BLaER1 treated with 17β-estradiol and CSF1 and Interleukin-3, amounts not matched to agents 10 nM and 100 nM (cell line): ENCODE results near the gene ASIC1.

ENCODE experiments used
- H3K27ac ChIP-seq, 11 experiments: shearing (Covaris generic); formaldehyde crosslinking; 2 replicates each; pipeline ENCODE4 v1.8.1; 2022
- H3K27me3 ChIP-seq, 11 experiments: shearing (Covaris generic); formaldehyde crosslinking; 2 replicates each; pipeline ENCODE4 v1.8.1; 2022
- H3K36me3 ChIP-seq, 11 experiments: shearing (Covaris generic); formaldehyde crosslinking; 2 replicates each; pipeline ENCODE4 v1.8.1; 2022
- H3K4me1 ChIP-seq, 10 experiments: shearing (Covaris generic); formaldehyde crosslinking; 2 replicates each; pipeline ENCODE4 v1.8.1; 2022
- H3K4me2 ChIP-seq, 11 experiments: shearing (Covaris generic); formaldehyde crosslinking; 2 replicates each; pipeline ENCODE4 v1.8.1; 2022
- H3K4me3 ChIP-seq, 10 experiments: shearing (Covaris generic); formaldehyde crosslinking; 2 replicates each; pipeline ENCODE4 v1.8.1; 2022
- H3K9ac ChIP-seq, 11 experiments: shearing (Covaris generic); formaldehyde crosslinking; 2 replicates each; pipeline ENCODE4 v1.8.1; 2022
- H3K9me3 ChIP-seq, 11 experiments: shearing (Covaris generic); formaldehyde crosslinking; replicated peaks in 1 of 11; 2 replicates each; pipeline ENCODE4 v1.8.1; 2022
- H4K20me1 ChIP-seq, 11 experiments: shearing (Covaris generic); formaldehyde crosslinking; 2 replicates each; pipeline ENCODE4 v1.8.1; 2022
- Cebpa-rat ChIP-seq, 11 experiments: shearing (Covaris generic); IDR thresholded peaks; 2 replicates each; pipeline ENCODE4 v1.8.1; 2022

ASIC1 gene

DNA sequence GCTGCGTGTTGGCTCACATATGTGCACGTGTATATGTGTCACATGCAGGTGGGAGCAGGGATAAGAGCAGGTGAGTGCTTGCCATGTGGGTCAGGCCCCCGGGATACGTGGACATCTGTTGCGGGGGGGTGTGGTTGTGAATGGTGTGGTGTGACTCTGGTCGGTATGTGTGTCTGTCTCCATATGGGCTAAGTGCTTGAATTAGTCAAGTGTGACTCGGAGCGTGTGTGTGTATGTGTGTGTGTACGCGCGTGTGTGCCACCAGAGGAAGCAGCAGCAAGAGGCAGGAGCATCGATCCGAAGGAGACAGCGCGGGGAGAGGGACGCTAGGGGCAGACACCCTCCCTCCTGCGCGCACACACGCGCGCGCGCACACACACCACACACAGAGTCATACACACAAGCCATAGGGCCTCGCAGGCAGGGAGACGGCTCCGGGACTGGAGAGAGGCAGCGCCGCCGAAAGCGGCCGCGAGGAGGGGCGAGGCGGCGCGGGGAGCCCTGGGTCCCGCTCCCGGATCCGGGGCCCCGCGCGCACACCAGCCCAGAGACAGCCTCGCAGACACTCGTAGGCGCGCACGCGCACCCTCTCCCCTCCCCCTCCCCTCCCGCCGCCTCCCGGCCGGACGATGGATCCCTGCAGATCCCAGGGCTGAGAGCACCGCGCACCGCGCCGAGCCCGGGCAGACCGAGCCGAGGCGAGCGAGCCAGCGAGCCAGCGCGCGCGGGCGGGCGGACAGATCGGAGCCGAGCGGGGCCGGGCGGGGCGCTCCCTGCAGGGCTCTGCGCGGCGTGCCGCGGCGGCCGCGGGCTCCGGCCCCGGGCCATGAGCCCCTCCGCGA, at the start of gene ASIC1:
ASIC1 (plus strand) TSS at position 597 of the 842 bp plus-strand sequence. CDS start 1,171 bp downstream, outside the sequence.
- Histone ChIP-seq H3K4me2 (peak within 1 kb of the TSS; percentile 80 to 99 (median 95)), H3K27ac (peak within 1 kb of the TSS in 5 of 11 experiments; percentile 15 to 42 (median 32); a peak in 3 of 22 replicates), H3K9me3 (no peaks in the 10 kb centered on the region), H3K27me3 (peaks cover 28 to 38% (median 32%) of the 10 kb centered on the region in 11 experiments), H3K9ac (peak within 1 kb of the TSS; percentile 54 to 78 (median 73)), H3K4me3 (peak within 1 kb of the TSS; percentile 60 to 78 (median 69)), H3K4me1 (peaks cover 21 to 59% (median 48%) of the 10 kb centered on the region in 10 experiments), H3K36me3 (no peaks in the 10 kb centered on the region), H4K20me1 (peaks cover 0 to 27% (median 8%) of the 10 kb centered on the region in 11 experiments; a peak in 9 of 22 replicates)
- TF ChIP-seq Cebpa-rat (IDR thresholded peaks at IDR 0.05): no peak

DNA sequence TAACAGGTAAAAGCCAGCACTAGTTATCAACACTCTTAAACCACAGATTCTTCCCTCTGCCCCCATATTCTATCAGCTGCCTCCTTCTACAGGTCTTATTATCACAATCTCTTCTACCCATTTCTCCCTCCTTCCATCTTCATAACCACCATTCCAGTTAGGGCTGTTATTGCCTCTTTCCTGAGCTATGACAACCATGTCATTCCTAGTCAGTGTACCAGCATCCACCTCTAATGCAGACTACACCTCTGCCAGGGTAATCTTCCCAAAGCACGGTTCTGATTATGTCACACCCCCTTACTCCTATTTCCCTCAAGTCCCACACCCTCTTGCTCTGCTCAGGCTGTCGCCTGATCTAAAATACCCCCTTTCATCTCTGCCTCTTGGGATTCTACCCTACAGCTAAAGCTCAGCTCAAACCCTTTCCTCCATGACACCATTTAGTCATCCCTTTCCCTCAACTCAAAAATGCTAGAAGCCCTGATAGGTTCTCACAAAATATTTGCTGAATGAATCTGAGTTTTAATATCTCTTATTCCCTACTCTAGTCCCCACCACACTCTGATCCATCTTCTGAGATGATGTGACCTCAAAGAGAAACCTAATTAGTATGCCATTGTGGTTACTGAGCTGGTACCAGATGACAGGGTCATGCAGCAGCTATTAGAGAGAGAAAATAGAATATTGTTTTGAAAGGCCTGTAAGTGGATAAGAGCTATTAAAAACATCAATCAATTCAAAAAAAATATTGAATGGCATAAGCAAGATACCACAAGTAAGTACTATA, 43.8 kb upstream of the ASIC1 start:
- H4K20me1 ChIP-seq: peaks cover 0 to 54% (median 28%) of the 10 kb centered on the region in 11 experiments; a peak in 12 of 22 replicates
- H3K36me3 ChIP-seq: peaks cover 11 to 99% (median 90%) of the 10 kb centered on the region in 11 experiments; a peak in 21 of 22 replicates
- H3K4me2 ChIP-seq: peak overlapping the region in 6 of 11 experiments; percentile 2 to 31 (median 10); a peak in 8 of 22 replicates
- H3K27ac ChIP-seq: no peak overlapping the region
- no peak overlapping the region for H3K9ac ChIP-seq
- TF ChIP-seq Cebpa-rat (IDR thresholded peaks at IDR 0.05): no peak
- no peaks in the 10 kb centered on the region for H3K9me3 ChIP-seq
- no peak overlapping the region for H3K4me3 ChIP-seq
- peaks cover 15 to 48% (median 21%) of the 10 kb centered on the region in 10 experiments for H3K4me1 ChIP-seq
- no peaks in the 10 kb centered on the region for H3K27me3 ChIP-seq

DNA sequence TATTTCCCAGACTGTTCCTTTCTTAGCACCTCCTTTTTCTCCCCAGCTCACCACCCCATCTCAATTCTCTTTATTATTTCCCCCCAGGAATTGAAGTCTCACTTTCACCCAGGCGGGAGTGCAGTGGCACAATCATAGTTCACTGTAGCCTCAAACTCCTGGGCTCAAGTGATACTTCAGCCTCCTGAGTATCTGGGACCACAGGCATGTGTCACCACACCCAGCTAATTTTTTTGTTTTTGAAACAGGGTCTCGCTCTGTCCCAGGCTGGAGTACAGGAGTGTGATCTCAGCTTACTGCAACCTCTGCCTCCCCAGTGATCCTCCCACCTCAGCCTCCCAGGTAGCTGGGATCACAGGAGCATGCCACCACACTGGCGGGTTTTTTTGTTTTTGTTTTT, 43.1 kb upstream of the ASIC1 start:
- peak overlapping the region in 5 of 11 experiments; percentile 2 to 30 (median 7); a peak in 4 of 22 replicates for H3K4me2 ChIP-seq
- no peak for TF ChIP-seq Cebpa-rat (IDR thresholded peaks at IDR 0.05)

DNA sequence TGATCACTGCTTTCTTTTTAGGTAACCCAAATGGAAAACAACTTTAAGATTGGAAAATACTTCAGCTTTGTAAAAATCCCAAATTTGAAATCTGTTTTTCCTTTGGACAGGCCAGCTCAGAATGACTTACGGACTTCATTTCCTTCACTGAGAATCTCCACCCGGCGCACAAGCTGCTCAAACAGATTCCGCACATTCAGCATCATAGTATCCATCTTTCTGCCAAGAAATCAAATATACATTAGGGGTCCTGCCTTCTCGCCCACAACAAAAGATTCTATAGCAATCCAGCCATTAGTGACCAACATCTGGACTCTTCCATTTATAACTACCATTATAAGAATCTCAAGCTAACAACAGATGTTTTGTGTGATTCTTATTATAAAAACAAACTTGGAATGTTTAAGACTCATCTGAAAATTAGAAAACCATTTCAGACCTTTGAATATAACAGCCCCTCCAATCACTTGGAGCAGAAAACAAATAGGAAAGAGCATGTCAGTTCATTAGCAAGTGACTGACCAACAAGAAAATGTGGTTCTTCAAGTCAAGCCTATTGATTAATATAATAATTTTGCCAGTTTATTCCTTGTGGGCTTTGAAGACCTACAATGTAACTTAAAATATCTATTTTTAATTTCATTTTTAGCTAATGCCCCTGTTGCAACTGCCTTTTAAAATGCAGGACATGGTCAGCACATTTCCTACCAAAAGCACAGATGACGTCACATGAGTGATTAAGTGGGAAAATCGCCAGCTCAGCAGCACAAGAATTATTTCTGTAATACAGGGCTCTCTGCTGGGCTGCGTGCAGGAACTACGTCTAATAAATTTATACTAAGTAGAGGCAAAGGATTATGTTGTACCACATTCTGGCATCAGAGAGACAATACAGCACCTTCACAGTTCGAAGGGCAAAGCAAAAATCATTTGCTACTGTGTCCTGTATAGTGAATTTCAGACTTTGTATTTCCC, 40.6 kb upstream of the ASIC1 start:
- Histone ChIP-seq H3K36me3 (peaks cover 10 to 90% (median 68%) of the 10 kb centered on the region in 11 experiments; a peak in 20 of 22 replicates), H3K27me3 (no peaks in the 10 kb centered on the region), H3K27ac (peak overlapping the region in 4 of 11 experiments; percentile 14 to 66 (median 34); a peak in 6 of 22 replicates), H3K9ac (peak overlapping the region in 4 of 11 experiments; percentile 10 to 39 (median 26); a peak in 5 of 22 replicates), H3K4me3 (no peak overlapping the region), H3K4me2 (peak overlapping the region in 4 of 11 experiments; percentile 41 to 77 (median 61); a peak in 8 of 22 replicates), H4K20me1 (peaks cover 0 to 72% (median 49%) of the 10 kb centered on the region in 11 experiments; a peak in 13 of 22 replicates), H3K4me1 (peaks cover 14 to 64% (median 19%) of the 10 kb centered on the region in 10 experiments; a peak in 19 of 20 replicates), H3K9me3 (no peaks in the 10 kb centered on the region)
- TF ChIP-seq Cebpa-rat (IDR thresholded peaks at IDR 0.05): no peak

More for the DNA sequence above, 43.1 kb upstream of the ASIC1 start:
- Histone ChIP-seq H3K27me3 (no peaks in the 10 kb centered on the region), H3K27ac (no peak overlapping the region), H3K4me3 (no peak overlapping the region), H4K20me1 (peaks cover 0 to 54% (median 35%) of the 10 kb centered on the region in 11 experiments; a peak in 12 of 22 replicates), H3K4me1 (peaks cover 14 to 52% (median 16%) of the 10 kb centered on the region in 10 experiments; a peak in 19 of 20 replicates), H3K9ac (no peak overlapping the region), H3K9me3 (no peaks in the 10 kb centered on the region), H3K36me3 (peaks cover 11 to 97% (median 85%) of the 10 kb centered on the region in 11 experiments; a peak in 21 of 22 replicates)

DNA sequence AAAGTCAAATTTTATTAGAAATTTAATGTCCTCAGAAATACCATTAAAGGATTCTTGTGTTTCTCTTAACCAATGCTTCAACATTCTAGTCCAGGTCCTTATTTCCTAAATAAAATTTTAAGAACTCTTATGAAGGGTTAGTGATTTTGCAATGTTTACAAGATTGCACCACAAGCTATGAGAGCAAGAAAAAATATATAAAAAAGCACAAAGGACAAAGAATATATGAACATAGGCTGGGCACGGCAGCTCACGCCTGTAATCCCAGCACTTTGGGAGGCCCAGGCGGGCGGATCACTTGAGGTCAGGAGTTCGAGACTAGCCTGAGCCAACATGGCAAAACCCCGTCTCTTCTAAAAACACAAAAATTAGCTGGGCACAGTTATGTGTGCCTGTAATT, 39.8 kb upstream of the ASIC1 start:
- H4K20me1 ChIP-seq: peaks cover 0 to 72% (median 49%) of the 10 kb centered on the region in 11 experiments; a peak in 13 of 22 replicates
- H3K9me3 ChIP-seq: no peaks in the 10 kb centered on the region
- H3K27me3 ChIP-seq: no peaks in the 10 kb centered on the region
- peaks cover 15 to 72% (median 26%) of the 10 kb centered on the region in 10 experiments; a peak in 19 of 20 replicates for H3K4me1 ChIP-seq
- TF ChIP-seq Cebpa-rat (IDR thresholded peaks at IDR 0.05): no peak
- peak overlapping the region in 4 of 11 experiments; percentile 14 to 66 (median 50); a peak in 7 of 22 replicates for H3K27ac ChIP-seq
- H3K9ac ChIP-seq: peak overlapping the region in 2 of 11 experiments; percentile 10 to 28; a peak in 3 of 22 replicates
- H3K4me2 ChIP-seq: peak overlapping the region in 4 of 11 experiments; percentile 41 to 77 (median 61); a peak in 8 of 22 replicates
- H3K4me3 ChIP-seq: no peak overlapping the region
- H3K36me3 ChIP-seq: peaks cover 10 to 88% (median 60%) of the 10 kb centered on the region in 11 experiments; a peak in 20 of 22 replicates

DNA sequence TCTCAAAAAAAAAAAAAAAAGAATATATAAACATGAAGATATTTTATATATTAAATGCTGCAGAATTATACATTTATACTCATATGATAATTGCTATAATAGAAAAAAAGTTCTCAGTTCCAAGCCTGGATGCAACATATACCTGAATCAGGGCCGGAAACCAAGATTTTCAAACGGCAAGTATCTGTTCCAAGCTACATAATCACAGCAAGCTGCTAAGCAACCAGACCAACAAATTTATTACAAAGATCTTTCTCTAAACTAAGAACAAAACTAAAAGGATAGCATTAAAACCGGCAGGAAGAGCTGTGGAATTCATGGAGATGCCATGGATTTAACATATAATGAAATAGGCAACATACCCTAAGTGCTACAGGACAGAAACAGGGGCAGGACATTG, 39.2 kb upstream of the ASIC1 start:
- H3K27me3 ChIP-seq: no peaks in the 10 kb centered on the region
- no peaks in the 10 kb centered on the region for H3K9me3 ChIP-seq
- H3K4me3 ChIP-seq: no peak overlapping the region
- H3K9ac ChIP-seq: no peak overlapping the region
- H3K27ac ChIP-seq: peak overlapping the region in 3 of 11 experiments; percentile 47 to 66 (median 53); a peak in 3 of 22 replicates
- peak overlapping the region in 3 of 11 experiments; percentile 54 to 77 (median 68); a peak in 6 of 22 replicates for H3K4me2 ChIP-seq
- H3K4me1 ChIP-seq: peaks cover 20 to 77% (median 30%) of the 10 kb centered on the region in 10 experiments
- TF ChIP-seq Cebpa-rat (IDR thresholded peaks at IDR 0.05): no peak
- H4K20me1 ChIP-seq: peaks cover 0 to 70% (median 49%) of the 10 kb centered on the region in 11 experiments; a peak in 13 of 22 replicates
- peaks cover 10 to 88% (median 59%) of the 10 kb centered on the region in 11 experiments; a peak in 20 of 22 replicates for H3K36me3 ChIP-seq

DNA sequence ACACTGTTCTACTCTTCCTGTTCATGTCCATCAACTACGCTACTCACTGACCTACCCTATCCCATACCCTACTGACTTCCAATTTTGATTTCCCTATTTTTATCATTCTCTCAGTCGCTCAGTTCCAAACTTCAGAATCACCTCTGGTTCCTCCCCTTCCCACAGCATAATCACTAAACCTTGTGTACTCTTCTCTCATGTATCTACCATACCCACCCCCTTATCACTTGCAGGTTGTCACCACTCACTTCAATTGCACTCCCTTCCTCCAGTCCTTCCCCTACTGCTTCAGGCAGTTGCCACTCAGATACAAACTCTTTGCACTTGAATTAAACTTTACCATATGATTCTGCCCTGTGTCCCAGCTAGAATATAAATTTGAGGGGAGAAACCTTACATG, 38.4 kb upstream of the ASIC1 start:
- Histone ChIP-seq H3K27me3 (no peaks in the 10 kb centered on the region), H3K27ac (no peak overlapping the region), H3K9ac (no peak overlapping the region), H3K9me3 (no peaks in the 10 kb centered on the region), H3K4me3 (no peak overlapping the region), H3K4me1 (peaks cover 20 to 77% (median 31%) of the 10 kb centered on the region in 10 experiments), H3K4me2 (peak overlapping the region in 2 of 11 experiments; percentile 6 to 15; a peak in 1 of 22 replicates), H4K20me1 (peaks cover 0 to 62% (median 43%) of the 10 kb centered on the region in 11 experiments; a peak in 12 of 22 replicates), H3K36me3 (peaks cover 10 to 87% (median 52%) of the 10 kb centered on the region in 11 experiments; a peak in 20 of 22 replicates)
- no peak for TF ChIP-seq Cebpa-rat (IDR thresholded peaks at IDR 0.05)
